ENCODE data around the gene SMARCD2. TPM values are rescaled to one million over a fixed set of nuclear protein-coding genes. Genes with fewer than 3 reads are reported as not detected.
A peak's percentile ranks its signal among the peaks of the same experiment; 100 is the strongest.
"Not testable (repeated sequence)": the region's sequence is repeated elsewhere in the genome, so short reads cannot be mapped to it uniquely, and the experiment has no call there.

The SMARCD2 gene
- total RNA-seq, 1 experiment from 2014 or later: 35.7 TPM

- not testable (repeated sequence) for H3K9me3 ChIP-seq (replicated peaks); H3K36me3 ChIP-seq; H3K4me3 ChIP-seq; H3K27ac ChIP-seq; H3K4me1 ChIP-seq; H3K27me3 ChIP-seq
- peak in 1 of 2 experiments; percentile 37 for DNase-seq
Observed at GRCh38 chr17:63869491-63870291, 27.2 kb upstream of the SMARCD2 start.

DNA sequence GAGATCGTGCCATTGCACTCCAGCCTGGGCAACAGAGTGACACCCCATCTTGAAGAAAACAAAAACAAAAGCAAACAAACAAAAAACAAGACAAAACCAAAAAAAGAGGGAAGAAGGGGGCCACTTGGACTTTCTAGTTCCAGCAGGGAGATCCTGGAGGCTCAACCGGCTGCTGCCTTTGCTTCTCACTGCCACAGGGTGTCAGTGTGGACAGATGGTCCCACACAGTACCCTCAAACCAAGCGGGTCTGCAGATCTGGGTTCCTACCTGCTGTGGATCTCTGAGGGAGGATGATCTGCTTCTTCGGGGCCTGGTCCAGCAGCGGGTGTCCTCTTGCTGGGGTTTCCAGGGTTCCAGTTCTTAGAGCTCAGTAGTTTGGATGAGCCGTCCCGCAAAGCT, 24.1 kb upstream of the SMARCD2 start:
- not testable (repeated sequence) for H3K36me3 ChIP-seq; H3K4me1 ChIP-seq; H3K9me3 ChIP-seq (replicated peaks); H3K27ac ChIP-seq; DNase-seq; H3K27me3 ChIP-seq; H3K4me3 ChIP-seq

DNA sequence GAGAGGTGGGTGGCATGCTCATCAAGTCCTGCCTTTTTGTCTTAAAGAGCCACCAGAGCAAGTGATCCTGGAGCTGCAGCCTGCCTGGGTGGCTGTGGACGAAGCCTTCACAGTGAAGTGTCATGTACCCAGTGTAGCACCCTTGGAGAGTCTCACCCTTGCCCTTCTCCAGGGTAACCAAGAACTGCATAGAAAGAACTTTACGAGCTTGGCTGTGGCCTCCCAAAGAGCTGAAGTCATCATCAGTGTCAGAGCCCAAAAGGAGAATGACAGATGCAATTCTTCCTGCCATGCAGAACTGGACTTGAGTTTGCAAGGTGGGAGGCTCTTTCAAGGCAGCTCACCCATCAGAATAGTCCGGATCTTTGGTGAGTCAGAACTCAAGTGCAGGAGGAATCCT, 16.8 kb upstream of the SMARCD2 start:
- H3K4me3 ChIP-seq: no peak overlapping the region
- H3K27me3 ChIP-seq: no peaks in the 10 kb centered on the region
- H3K36me3 ChIP-seq: no peaks in the 10 kb centered on the region
- no peaks in the 10 kb centered on the region for H3K4me1 ChIP-seq
- H3K27ac ChIP-seq: no peak overlapping the region
- no peak for DNase-seq
- no peaks in the 10 kb centered on the region for H3K9me3 ChIP-seq (replicated peaks)

GRCh38 chr17:63856425-63856824, 13.9 kb upstream of the SMARCD2 start:
- not testable (repeated sequence) for DNase-seq; H3K9me3 ChIP-seq (replicated peaks); H3K4me3 ChIP-seq; H3K27ac ChIP-seq; H3K36me3 ChIP-seq; H3K4me1 ChIP-seq; H3K27me3 ChIP-seq

DNA sequence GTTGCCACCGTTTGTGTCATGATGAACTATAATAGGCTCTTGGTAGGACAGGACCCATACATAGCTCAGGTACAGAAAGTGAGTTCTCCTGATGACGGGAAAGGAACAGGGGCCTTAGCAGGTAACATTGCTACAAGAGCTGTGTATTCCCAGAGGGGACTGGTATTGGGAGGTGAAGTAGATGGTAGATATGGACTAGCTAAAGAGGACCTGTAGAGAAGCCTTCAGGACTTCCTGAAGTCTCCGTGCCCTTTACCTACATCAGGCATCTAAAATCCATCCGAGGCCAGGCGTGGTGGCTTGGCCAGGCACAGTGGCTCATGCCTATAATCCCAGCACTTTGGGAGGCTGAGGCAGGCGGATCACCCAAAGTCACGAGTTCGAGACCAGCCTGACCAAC, 12.7 kb upstream of the SMARCD2 start:
- DNase-seq: no peak
- Histone ChIP-seq H3K9me3 (replicated peaks) (no peaks in the 10 kb centered on the region), H3K4me1 (no peaks in the 10 kb centered on the region; the same call in 1 of the 2 replicates), H3K27me3 (no peaks in the 10 kb centered on the region; the same call in 1 of the 2 replicates), H3K36me3 (no peaks in the 10 kb centered on the region), H3K27ac (no peak overlapping the region), H3K4me3 (no peak overlapping the region)

DNA sequence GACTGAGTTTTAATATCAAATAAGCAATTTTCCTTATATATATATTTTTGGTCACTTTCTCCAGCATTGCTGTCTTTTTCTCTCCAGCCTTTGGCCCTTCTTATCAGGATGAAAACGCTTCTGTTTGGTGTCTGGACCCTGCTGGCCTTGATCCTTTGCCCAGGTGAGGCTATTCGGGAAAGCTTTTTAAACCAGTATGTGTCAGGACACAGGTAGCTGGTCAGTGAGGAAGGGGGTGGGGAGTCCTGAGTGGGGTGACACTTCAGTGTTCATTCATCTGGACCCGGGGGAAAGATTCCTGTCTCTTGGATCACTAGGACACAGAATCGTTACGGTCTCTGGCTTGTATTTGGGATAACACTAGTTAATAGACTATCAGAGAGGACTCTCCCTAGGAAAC, 12.2 kb upstream of the SMARCD2 start:
- Histone ChIP-seq H3K27me3 (no peaks in the 10 kb centered on the region; the same call in 1 of the 2 replicates), H3K27ac (no peak overlapping the region), H3K4me1 (no peaks in the 10 kb centered on the region; the same call in 1 of the 2 replicates), H3K9me3 (replicated peaks) (no peaks in the 10 kb centered on the region), H3K4me3 (no peak overlapping the region), H3K36me3 (no peaks in the 10 kb centered on the region)
- no peak for DNase-seq

- no peaks in the 10 kb centered on the region for H3K9me3 ChIP-seq (replicated peaks)
- H3K27me3 ChIP-seq: no peaks in the 10 kb centered on the region; the same call in 1 of the 2 replicates
- no peak overlapping the region for H3K4me3 ChIP-seq
- DNase-seq: no peak
- no peaks in the 10 kb centered on the region; the same call in 1 of the 2 replicates for H3K4me1 ChIP-seq
- no peak overlapping the region for H3K27ac ChIP-seq
- no peaks in the 10 kb centered on the region for H3K36me3 ChIP-seq
Observed at GRCh38 chr17:63853260-63853659, 10.8 kb upstream of the SMARCD2 start.

GRCh38 chr17:63850401-63850800, 7.9 kb upstream of the SMARCD2 start:
- H3K36me3 ChIP-seq: no peaks in the 10 kb centered on the region
- H3K27me3 ChIP-seq: no peaks in the 10 kb centered on the region; the same call in 1 of the 2 replicates

DNA sequence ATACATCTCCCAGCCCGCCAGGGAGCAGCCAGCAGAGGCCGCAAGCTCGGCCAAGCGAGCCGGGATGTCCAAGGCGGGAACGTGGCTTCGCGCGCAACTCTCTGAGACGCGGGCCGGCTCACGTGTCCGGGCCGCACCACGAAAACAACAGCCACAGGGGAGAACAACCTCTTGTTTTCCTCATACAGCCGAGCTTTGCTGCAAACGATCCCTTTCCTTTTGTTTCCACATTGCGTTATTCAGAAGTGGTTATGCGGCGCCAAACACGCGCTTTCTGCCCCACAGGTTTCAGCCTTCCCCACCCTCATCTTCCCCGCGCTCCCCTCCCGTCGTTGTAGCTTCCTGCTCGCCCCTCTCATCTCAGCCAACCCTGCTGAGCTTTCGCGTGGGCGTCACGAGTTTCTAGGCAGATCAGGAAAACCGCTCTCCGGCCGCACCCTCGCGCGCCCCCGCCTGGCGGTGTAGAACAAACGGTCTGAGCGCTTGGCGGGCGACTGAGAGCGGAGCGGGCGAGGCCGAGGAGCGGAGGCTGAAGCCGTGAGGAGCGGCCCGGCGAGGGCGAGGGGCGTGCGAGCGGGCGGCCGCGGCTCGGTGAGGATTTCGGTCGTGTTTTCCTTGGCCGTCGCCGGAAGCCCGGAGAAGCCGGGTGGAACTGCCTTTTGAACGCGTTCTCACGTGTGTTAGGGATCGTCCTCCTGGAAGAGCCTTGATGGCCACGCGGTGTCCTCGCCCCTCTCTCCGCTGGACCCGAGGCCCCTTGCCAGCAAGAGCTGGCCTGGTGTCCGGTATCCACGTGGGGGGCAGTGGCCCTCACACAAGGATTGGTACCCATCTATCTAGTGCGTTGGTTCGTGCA, 6.6 kb upstream of the SMARCD2 start:
- Histone ChIP-seq H3K36me3 (no peaks in the 10 kb centered on the region), H3K4me3 (no peak overlapping the region), H3K4me1 (no peaks in the 10 kb centered on the region; the same call in 1 of the 2 replicates), H3K27me3 (no peaks in the 10 kb centered on the region; the same call in 1 of the 2 replicates), H3K27ac (no peak overlapping the region), H3K9me3 (replicated peaks) (no peaks in the 10 kb centered on the region)
- no peak for DNase-seq

More at GRCh38 chr17:63850401-63850800, 7.9 kb upstream of the SMARCD2 start:
- DNase-seq: no peak
- H3K27ac ChIP-seq: no peak overlapping the region
- no peak overlapping the region for H3K4me3 ChIP-seq
- H3K9me3 ChIP-seq (replicated peaks): no peaks in the 10 kb centered on the region
- no peaks in the 10 kb centered on the region; the same call in 1 of the 2 replicates for H3K4me1 ChIP-seq

- Histone ChIP-seq H3K36me3 (no peaks in the 10 kb centered on the region), H3K27me3 (no peaks in the 10 kb centered on the region), H3K4me3 (no peak overlapping the region), H3K9me3 (replicated peaks) (no peaks in the 10 kb centered on the region), H3K4me1 (peaks cover 3% of the 10 kb centered on the region; the same call in 1 of the 2 replicates), H3K27ac (no peak overlapping the region)
- DNase-seq: no peak
Observed at GRCh38 chr17:63847525-63848249, 5.2 kb upstream of the SMARCD2 start.

DNA sequence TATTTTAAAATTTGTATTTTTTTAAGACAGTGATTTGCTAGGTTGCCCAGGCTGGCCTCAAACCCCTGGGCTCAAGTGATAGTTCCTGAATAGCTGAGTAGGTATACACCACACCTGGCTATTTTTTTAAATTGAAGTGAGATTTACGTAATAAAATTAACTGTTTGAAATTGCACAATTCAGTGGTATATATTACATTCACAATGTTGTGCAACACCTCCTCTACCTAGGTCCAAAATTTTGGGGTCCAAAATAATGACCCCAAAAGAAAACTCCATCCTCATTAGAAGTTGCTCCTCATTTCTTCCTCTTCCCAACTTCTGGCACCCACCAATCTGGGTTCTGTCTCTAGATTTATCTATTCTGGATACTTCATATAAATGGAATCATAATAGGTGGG, 3.0 kb upstream of the SMARCD2 start:
- Histone ChIP-seq H3K36me3 (no peaks in the 10 kb centered on the region), H3K27ac (no peak overlapping the region), H3K4me1 (peaks cover 11% of the 10 kb centered on the region; the same call in 1 of the 2 replicates), H3K9me3 (replicated peaks) (no peaks in the 10 kb centered on the region), H3K4me3 (no peak overlapping the region), H3K27me3 (no peaks in the 10 kb centered on the region)
- no peak for DNase-seq

DNA sequence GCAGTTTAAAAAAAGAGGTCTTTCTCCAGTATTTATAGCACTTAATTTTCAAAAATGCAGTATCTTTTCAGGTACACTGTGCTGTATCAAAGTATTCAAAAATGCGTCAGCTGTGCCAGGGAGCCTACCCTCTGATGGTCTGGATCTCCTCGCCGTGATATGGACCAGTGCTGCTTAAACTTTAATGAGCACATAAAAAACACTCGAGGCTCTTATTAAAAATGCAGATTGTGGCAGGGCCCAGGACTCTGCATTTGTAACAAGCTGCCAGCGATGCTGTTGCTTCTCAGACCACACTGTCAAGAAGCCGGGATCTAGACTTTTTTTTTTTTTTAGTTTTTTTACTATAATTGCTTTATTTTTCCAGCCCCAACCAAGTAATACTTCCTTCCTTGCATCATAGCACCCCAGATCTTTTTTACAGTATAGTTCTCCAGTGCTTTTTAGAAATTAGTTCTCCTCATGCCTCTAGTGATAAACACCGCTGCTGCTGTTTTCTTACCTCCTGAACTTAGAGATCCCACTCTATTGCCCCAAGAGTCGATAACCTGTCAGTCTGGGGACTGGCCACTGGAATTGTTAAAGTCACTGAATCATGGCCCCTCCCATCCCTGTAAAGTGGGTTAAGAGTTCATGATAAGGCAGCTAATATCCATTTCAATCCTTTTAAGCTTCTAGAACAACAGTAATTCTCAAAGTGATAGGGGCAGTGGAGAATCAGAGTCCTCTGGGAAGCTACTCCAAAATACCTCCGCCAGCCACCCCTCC, 1.6 kb upstream of the SMARCD2 start:
- Histone ChIP-seq H3K36me3 (no peaks in the 10 kb centered on the region), H3K27ac (no peak overlapping the region), H3K27me3 (no peaks in the 10 kb centered on the region), H3K4me1 (peaks cover 11% of the 10 kb centered on the region; the same call in 1 of the 2 replicates), H3K9me3 (replicated peaks) (no peaks in the 10 kb centered on the region), H3K4me3 (peak overlapping the region; percentile 83)
- DNase-seq: no peak

GRCh38 chr17:63843387-63843888, 953 bp upstream of the SMARCD2 start:
- Histone ChIP-seq H3K4me1 (peaks cover 11% of the 10 kb centered on the region; the same call in 1 of the 2 replicates), H3K27ac (peak overlapping the region; percentile 25; the same call in 1 of the 2 replicates), H3K4me3 (peak overlapping the region; percentile 83)
- not testable (repeated sequence) for H3K36me3 ChIP-seq; H3K9me3 ChIP-seq (replicated peaks); H3K27me3 ChIP-seq
- peak; percentile 25 to 43 for DNase-seq

GRCh38 chr17:63842173-63842539, 329 bp downstream of the SMARCD2 start:
- H3K9me3 ChIP-seq (replicated peaks): no peaks in the 10 kb centered on the region
- H3K36me3 ChIP-seq: no peaks in the 10 kb centered on the region
- H3K4me3 ChIP-seq: peak overlapping the region; percentile 83
- H3K27me3 ChIP-seq: no peaks in the 10 kb centered on the region
- H3K27ac ChIP-seq: peak overlapping the region; percentile 19; the same call in 1 of the 2 replicates
- H3K4me1 ChIP-seq: peaks cover 11% of the 10 kb centered on the region; the same call in 1 of the 2 replicates
- DNase-seq: peak; percentile 22 to 34

All from SJCRH30 (cell line).